ENCODE measurements around the gene PPP3CA. TPM values are rescaled to one million over a fixed set of nuclear protein-coding genes. Genes with fewer than 3 reads are reported as not detected.

PPP3CA gene
- total and polyA plus RNA-seq, 2 of the 8 experiments (the other 6 are each of a cell fraction or from before 2014, with no cell fraction given), result 7.9 to 35.0 TPM

- no peak for TF ChIP-seq CHD7 (IDR thresholded peaks at IDR 0.05; ENCODE audit: insufficient replicate concordance, low read length)
- TF ChIP-seq SUZ12 (IDR thresholded peaks at IDR 0.05; ENCODE audit: low read length), result no peak
- TF ChIP-seq ASH2L (IDR thresholded peaks at IDR 0.05; ENCODE audit: low read length), result no peak
- TF ChIP-seq SIX5 (IDR thresholded peaks at IDR 0.05; ENCODE audit: low read depth, low read length), result no peak
- TF ChIP-seq SP4 (IDR thresholded peaks at IDR 0.05; ENCODE audit: low read length), result no peak
Measured at GRCh38 chr4:100982345-100982744, 365.0 kb downstream of the PPP3CA start (continued).

Measured in H1 (cell line).